Duodenal mucosa (tissue), 2 donors: Measurements from ENCODE around the gene PRDX1.
"Not testable (repeated sequence)": the region's sequence is repeated elsewhere in the genome, so short reads cannot be mapped to it uniquely, and the experiment has no call there.

Source experiments
- H3K27ac ChIP-seq: one replicate; pipeline ENCODE4 v1.7.0; 2013; ENCODE audit warnings: low read depth, low read length
- H3K27me3 ChIP-seq, 2 donors: one replicate each; pipeline ENCODE4 v1.7.0; 2013; ENCODE audit warnings: low read length in 2 of 2, control low read depth in 1 of 2; ENCODE audit not compliant: insufficient read depth in 2 of 2, control insufficient read depth in 1 of 2
- H3K36me3 ChIP-seq, 2 donors: one replicate each; pipeline ENCODE4 v1.7.0; 2013; ENCODE audit warnings: low read length in 2 of 2, control low read depth in 1 of 2; ENCODE audit not compliant: insufficient read depth in 2 of 2, control insufficient read depth in 1 of 2
- H3K4me1 ChIP-seq, 2 donors: one replicate each; pipeline ENCODE4 v1.7.0; 2013; ENCODE audit warnings: low read length in 2 of 2, control low read depth in 1 of 2; ENCODE audit not compliant: insufficient read depth in 2 of 2, control insufficient read depth in 1 of 2
- H3K4me3 ChIP-seq, 2 donors: one replicate each; pipeline ENCODE4 v1.7.0; 2013; ENCODE audit warnings: low read length in 2 of 2, low read depth in 1 of 2
- H3K9ac ChIP-seq, 2 donors: one replicate each; pipeline ENCODE4 v1.7.0; 2013; ENCODE audit warnings: low read length in 2 of 2, low read depth in 1 of 2
- H3K9me3 ChIP-seq, 2 donors: one replicate each; pipeline ENCODE4 v1.7.0; 2013; ENCODE audit warnings: low read length in 2 of 2, control low read depth in 1 of 2; ENCODE audit not compliant: control insufficient read depth in 1 of 2

The PRDX1 gene

DNA sequence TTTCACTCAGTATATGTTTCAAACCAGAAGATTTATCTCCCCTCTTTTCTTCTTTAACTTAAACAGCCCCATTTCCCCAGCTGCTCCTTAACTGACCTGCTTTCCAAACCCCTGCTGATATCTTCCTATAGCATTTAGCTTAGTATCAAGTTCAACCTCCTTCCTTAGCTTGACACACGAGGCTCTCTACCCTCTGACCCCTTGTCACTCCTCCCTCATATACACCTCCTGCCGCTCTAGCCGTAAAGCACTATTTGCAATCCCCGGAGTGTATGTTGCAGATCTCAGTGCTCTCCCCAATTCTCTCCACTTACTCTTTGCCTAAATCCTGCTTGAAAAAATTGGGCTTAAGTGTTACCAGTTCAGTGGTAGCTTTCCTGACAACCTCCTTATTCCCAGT is 15.2 kb upstream of the PRDX1 start:
- Histone ChIP-seq H3K36me3 (no peaks in the 10 kb centered on the region), H3K4me1 (no peaks in the 10 kb centered on the region), H3K9ac (no peak overlapping the region), H3K27me3 (no peaks in the 10 kb centered on the region), H3K27ac (no peak overlapping the region), H3K9me3 (no peaks in the 10 kb centered on the region), H3K4me3 (no peak overlapping the region)

DNA sequence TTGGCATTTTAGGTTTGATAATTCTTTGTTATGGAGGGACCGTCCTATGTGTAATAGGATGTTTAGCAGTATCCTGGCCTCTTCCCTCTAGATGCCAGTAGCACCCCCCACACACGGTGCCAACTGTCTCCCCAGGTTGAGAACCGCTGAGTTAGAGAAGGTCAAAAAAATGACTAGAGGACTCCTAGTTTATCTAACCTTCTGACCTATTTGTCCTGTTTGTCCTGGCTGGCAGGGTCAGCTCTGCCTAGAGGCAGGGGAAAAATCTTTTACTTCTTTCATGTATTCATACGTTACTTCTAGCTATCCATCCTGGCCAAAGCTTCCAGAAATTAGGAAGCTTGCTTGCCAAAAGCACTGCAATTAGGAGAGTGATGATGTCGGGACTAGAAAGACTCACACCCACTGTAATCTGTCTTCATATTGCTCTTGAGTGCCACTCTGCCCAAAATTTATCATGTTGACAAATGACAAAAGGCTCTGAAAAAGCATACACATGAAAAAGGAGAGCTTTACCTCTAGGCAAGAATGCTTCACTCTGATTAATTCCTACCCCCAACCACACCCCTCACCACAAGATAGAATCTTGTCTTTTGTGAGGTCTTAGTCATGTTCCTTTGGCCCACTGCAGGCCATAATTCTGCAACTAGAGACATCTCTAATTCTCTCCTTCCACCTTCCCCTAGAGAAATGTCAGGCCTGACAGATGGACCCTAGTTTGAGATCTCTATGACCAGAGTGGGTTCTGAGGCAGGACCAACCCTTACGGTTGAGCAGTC is 14.5 kb upstream of the PRDX1 start:
- Histone ChIP-seq H3K4me1 (no peaks in the 10 kb centered on the region), H3K36me3 (no peaks in the 10 kb centered on the region), H3K9ac (no peak overlapping the region), H3K27me3 (no peaks in the 10 kb centered on the region), H3K27ac (no peak overlapping the region), H3K4me3 (no peak overlapping the region), H3K9me3 (no peaks in the 10 kb centered on the region)

DNA sequence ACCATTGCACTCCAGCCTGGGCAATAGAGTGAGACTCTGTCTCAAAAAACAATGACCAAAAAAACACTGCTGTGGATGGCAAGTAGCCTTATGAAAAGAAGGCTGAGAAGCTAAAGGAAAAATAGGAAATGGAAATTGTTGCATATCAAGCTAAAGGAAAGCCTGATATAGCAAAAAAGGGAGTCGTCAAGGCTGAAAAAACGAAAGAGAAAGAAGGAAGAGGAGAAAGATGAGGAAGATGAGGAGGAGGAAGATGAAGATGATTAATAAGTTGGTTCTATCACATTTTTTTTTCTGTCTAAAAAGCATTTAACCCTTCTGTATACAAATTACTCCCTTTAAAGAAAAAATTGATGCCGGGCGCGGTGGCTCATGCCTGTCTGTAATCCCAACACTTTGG is 10.2 kb upstream of the PRDX1 start:
- Histone ChIP-seq H3K27me3 (no peaks in the 10 kb centered on the region), H3K4me3 (no peak overlapping the region), H3K4me1 (no peaks in the 10 kb centered on the region), H3K36me3 (no peaks in the 10 kb centered on the region), H3K27ac (no peak overlapping the region), H3K9ac (no peak overlapping the region), H3K9me3 (no peaks in the 10 kb centered on the region)

DNA sequence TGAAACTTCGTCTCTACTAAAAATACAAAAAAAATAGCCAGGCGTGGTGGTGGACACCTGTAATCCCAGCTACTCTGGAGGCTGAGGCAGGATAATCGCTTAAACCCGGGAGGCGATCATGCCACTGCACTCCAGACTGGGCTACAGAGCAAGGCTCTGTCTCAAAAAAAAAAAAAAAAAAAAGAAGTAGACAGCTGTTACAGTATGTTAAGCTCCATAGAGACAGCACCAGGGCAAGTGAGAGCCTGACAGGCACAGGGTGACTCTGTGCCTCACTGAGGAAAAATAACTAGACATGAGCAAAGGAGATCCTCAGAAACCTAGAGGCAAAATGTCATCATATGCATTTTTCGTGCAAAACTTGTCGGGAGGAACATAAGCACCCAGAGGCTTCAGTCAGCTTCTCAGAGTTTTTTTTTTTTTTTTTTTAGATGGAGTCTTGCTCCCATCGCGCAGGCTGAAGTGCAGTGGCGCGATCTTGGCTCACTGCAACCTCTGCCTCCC is 9.0 kb upstream of the PRDX1 start:
- H3K4me1 ChIP-seq, result no peaks in the 10 kb centered on the region
- H3K36me3 ChIP-seq, result no peaks in the 10 kb centered on the region
- no peak overlapping the region for H3K27ac ChIP-seq
- no peaks in the 10 kb centered on the region for H3K27me3 ChIP-seq
- no peaks in the 10 kb centered on the region for H3K9me3 ChIP-seq
- no peak overlapping the region for H3K9ac ChIP-seq
- no peak overlapping the region for H3K4me3 ChIP-seq

DNA sequence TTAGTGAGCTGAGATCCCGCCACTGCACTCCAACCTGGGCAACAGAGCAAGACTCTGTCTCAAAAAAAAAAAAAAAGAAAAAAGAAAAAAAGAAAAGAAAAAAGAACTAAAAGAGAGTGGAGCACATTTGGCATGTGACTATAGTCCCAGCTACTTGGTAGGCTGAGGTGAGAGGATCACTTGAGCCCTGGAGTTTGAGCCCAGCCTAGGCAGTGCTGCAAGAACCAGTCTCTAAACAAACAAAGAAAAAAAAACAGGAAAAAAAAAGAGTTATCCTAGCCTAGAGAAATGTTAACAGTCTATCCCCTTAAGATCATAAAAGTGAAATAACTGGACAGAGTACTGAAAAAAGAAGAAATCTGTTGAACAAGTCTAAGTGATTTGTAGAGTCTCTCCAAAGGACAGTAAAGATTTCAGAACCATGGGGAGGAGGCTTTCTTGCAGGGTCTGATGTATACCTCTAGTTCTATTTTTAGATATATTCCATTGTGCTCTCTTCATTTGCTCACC is 4.5 kb upstream of the PRDX1 start:
- Histone ChIP-seq H3K9ac (no peak overlapping the region), H3K36me3 (no peaks in the 10 kb centered on the region), H3K4me3 (no peak overlapping the region), H3K9me3 (no peaks in the 10 kb centered on the region), H3K4me1 (peaks cover 7 to 8% of the 10 kb centered on the region in 2 donors), H3K27ac (no peak overlapping the region), H3K27me3 (no peaks in the 10 kb centered on the region)

DNA sequence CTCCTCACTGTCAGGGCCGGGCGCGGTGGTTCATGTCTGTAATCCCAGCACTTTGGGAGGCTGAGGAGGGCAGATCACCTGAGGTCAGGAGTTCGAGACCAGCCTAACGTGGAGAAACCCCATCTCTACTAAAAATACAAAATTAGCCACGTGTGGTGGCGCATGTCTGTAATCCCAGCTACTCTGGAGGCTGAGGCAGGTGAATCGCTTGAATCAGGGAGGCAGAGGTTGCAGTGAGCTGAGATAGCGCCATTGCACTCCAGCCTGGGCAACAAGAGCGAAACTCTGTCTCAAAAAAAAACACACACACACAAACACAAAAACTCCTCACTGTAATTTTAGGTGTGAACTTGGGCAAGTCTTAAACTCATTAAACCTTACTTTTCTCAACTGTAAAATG is 2.3 kb upstream of the PRDX1 start:
- H3K4me3 ChIP-seq, H3K27ac ChIP-seq, H3K27me3 ChIP-seq, H3K9me3 ChIP-seq, H3K9ac ChIP-seq, H3K36me3 ChIP-seq: not testable (repeated sequence)
- H3K4me1 ChIP-seq, result peaks cover 11 to 13% of the 10 kb centered on the region in 2 donors

DNA sequence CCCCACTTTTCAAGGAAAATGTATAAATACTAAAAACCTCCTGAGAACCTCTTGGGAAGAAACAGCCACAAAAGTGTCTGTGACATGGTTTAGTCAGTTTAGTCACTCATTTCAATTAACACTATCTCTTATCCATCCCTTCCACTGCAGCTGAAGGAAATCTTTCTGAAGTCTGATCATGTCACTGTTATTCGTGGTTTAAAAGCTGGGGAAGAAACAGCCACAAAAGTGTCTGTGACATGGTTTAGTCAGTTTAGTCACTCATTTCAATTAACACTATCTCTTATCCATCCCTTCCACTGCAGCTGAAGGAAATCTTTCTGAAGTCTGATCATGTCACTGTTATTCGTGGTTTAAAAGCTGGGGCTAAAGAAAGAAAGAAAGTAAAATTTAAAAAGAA is 1.8 kb upstream of the PRDX1 start:
- H3K27me3 ChIP-seq, H3K4me3 ChIP-seq, H3K9ac ChIP-seq, H3K9me3 ChIP-seq, H3K27ac ChIP-seq, H3K36me3 ChIP-seq: not testable (repeated sequence)
- peaks cover 16 to 17% of the 10 kb centered on the region in 2 donors for H3K4me1 ChIP-seq

DNA sequence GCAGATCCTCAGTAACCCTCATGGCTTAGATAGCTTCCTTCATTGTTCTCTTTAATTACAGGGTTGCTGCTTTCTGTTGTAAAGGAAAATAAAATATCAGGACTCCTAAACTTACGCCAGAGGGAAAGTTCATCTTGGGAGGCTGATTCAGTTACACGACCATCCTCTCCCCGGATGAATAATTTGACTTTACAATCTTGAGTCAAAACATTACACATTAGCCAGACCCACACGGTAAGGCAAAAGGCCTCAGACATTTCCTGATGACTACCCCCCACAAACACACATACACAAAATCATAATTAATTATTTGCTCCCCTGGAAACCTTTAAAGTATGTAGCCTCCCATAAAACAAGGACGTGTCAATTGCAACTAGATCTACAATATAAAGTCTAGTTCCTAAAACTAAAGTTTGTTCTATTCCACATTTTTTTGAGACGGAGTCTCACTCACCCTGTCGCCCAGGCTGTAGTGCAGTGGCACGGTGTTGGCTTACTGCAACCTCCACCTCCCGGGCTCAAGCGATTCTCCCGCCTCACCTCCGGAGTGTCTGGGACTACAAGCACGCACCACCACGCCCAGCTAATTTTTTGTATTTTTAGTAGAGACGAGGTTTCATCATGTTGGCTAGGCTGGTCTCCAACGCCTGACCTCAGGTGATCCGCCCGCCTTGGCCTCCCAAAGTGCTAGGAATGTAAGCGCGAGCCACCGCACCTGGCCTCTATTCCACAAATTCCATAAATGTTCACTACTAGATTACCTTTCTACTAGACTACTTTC is 830 bp upstream of the PRDX1 start:
- H3K9me3 ChIP-seq, result no peaks in the 10 kb centered on the region
- no peaks in the 10 kb centered on the region for H3K27me3 ChIP-seq
- peak overlapping the region; percentile 96 to 100 for H3K9ac ChIP-seq
- H3K4me3 ChIP-seq, result peak overlapping the region; percentile 81 to 87
- peaks cover 0 to 5% of the 10 kb centered on the region in 2 donors for H3K36me3 ChIP-seq
- peaks cover 16 to 24% of the 10 kb centered on the region in 2 donors for H3K4me1 ChIP-seq
- peak overlapping the region; percentile 81 for H3K27ac ChIP-seq

DNA sequence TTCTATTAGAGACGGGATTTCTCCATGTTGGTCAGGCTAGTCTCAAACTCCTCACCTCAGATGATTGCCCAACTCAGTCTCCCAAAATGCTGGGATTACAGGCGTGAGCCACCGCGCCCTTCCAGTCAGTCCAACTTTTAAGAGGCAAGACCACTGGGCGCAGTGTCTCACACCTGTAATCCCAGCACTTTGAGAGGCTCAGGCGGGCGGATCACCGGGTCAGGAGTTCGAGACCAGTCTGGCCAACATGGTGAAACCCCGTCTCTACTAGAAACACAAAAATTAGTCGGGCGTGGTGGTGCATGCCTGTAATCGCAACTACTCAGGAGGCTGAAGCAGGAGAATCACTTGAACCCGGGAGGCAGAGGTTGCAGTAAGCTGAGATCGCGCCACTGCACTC is 1.9 kb downstream of the PRDX1 start:
- H3K27me3 ChIP-seq, H3K9me3 ChIP-seq, H3K27ac ChIP-seq, H3K9ac ChIP-seq: not testable (repeated sequence)
- Histone ChIP-seq H3K4me3 (peak overlapping the region; percentile 46 to 61), H3K36me3 (peaks cover 19 to 29% of the 10 kb centered on the region in 2 donors), H3K4me1 (peaks cover 33 to 45% of the 10 kb centered on the region in 2 donors)

DNA sequence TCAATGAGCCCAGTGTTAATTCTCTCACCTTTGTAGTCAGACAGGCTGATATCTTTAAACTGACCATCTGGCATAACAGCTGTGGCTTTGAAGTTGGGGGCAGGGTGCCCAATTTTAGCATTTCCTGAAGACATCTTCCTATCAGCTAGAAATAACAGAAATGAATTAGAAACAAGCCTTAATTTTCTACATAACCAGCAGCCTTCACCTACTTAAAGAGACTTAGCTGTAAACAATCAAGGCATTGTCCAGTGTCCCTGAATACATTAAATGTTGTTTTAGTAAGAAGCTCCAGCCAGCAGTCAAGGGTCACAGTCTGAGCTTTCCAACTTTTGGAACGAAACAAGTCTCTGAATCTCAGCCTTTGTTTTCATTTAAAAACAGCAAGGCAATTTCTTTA is 2.8 kb downstream of the PRDX1 start:
- Histone ChIP-seq H3K27ac (no peak overlapping the region), H3K27me3 (no peaks in the 10 kb centered on the region), H3K9ac (peak overlapping the region in 1 of 2 donors; percentile 3), H3K36me3 (peaks cover 25 to 38% of the 10 kb centered on the region in 2 donors), H3K4me1 (peaks cover 38 to 51% of the 10 kb centered on the region in 2 donors), H3K9me3 (no peaks in the 10 kb centered on the region), H3K4me3 (peak overlapping the region; percentile 31 to 32)
